ENCODE results near the gene WIPF2.
"Not testable (repeated sequence)": the region's sequence is repeated elsewhere in the genome, so short reads cannot be mapped to it uniquely, and the experiment has no call there.

The WIPF2 gene

DNA sequence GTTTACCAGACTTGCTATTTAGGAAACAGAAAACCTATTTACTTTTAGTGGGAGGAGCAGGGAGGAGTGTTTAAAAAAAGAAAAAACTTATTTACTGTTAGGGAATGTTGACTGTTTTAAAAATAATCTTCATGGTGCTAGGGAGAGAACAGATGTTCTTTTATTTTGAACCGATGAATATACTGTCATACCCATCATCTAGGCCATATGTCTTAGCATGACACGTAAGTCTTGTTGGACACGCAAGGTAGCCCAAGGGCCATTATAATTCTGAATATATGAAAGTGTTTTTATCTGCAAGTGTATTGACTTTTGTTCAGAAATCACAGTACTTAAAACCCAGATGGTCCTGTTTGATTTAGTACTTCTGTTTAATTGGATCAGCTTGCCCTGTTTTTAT, 11.6 kb downstream of the WIPF2 start:
- H3K4me3 ChIP-seq (ENCODE audit: low read length) = no peak overlapping the region
- no peaks in the 10 kb centered on the region for H3K27me3 ChIP-seq (ENCODE audit: insufficient read depth, low read length, poor library complexity)
- no peak overlapping the region for H4K8ac ChIP-seq (ENCODE audit: low read depth, low read length)
- no peak overlapping the region for H2BK5ac ChIP-seq (ENCODE audit: low read length)
- H3K4me2 ChIP-seq (ENCODE audit: low read length) = no peak overlapping the region
- no peak overlapping the region for H4K5ac ChIP-seq (ENCODE audit: low read length)
- no peak overlapping the region for H2BK15ac ChIP-seq (replicated peaks; ENCODE audit: low read depth)
- H3K4me1 ChIP-seq (ENCODE audit: control insufficient read depth, low read depth, low read length) = no peaks in the 10 kb centered on the region
- WGBS (ENCODE audit: extremely low coverage, insufficient coverage, low lambda C conversion rate) = no CpG with 5 or more reads among the region's 3 CpGs
- H3K18ac ChIP-seq (ENCODE audit: low read length) = no peak overlapping the region
- no peak for DNase-seq
- H3K56ac ChIP-seq (ENCODE audit: low read length) = no peak overlapping the region
- no peak overlapping the region for H3K27ac ChIP-seq (ENCODE audit: low read depth, low read length)
- H3K4ac ChIP-seq (ENCODE audit: low read depth, low read length) = no peak overlapping the region
- no peak overlapping the region for H3K9ac ChIP-seq (ENCODE audit: low read length)
- H2AK5ac ChIP-seq (ENCODE audit: low read length) = no peak overlapping the region
- H3K79me2 ChIP-seq (ENCODE audit: control insufficient read depth, insufficient read depth, low read length) = no peaks in the 10 kb centered on the region
- H3K23ac ChIP-seq (ENCODE audit: low read length) = no peak overlapping the region
- H3K36me3 ChIP-seq (ENCODE audit: control insufficient read depth, insufficient read depth, low read length) = no peaks in the 10 kb centered on the region
- peaks cover 3% of the 10 kb centered on the region for H3K79me1 ChIP-seq (ENCODE audit: low read length)
- H2BK120ac ChIP-seq (ENCODE audit: low read depth, low read length) = no peak overlapping the region

DNA sequence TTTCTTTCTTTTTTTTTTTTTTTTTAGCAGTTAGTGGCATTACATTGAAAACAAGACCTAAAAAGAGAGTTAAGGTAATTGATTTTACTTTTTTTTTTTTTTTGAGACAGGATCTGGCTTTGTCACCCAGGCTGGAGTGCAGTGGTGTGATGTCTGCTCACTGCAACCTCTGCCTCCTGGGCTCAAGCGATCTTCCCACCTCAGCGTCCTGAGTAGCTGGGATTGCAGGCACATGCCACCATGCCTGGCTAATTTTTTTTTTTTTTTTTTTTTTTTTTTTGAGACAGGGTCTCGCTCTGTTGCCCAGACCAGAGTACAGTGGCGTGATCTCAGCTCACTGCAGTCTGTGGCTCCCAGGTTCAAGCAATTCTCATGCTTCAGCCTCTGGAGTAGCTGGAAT, 12.8 kb downstream of the WIPF2 start:
- H3K4me1 ChIP-seq (ENCODE audit: control insufficient read depth, low read depth, low read length); H3K27ac ChIP-seq (ENCODE audit: low read depth, low read length); H4K5ac ChIP-seq (ENCODE audit: low read length); H2BK120ac ChIP-seq (ENCODE audit: low read depth, low read length); H4K8ac ChIP-seq (ENCODE audit: low read depth, low read length); H3K4ac ChIP-seq (ENCODE audit: low read depth, low read length); H2BK15ac ChIP-seq (replicated peaks; ENCODE audit: low read depth); H3K23ac ChIP-seq (ENCODE audit: low read length); H3K9ac ChIP-seq (ENCODE audit: low read length); H3K4me3 ChIP-seq (ENCODE audit: low read length); H3K4me2 ChIP-seq (ENCODE audit: low read length); H3K36me3 ChIP-seq (ENCODE audit: control insufficient read depth, insufficient read depth, low read length); H2BK5ac ChIP-seq (ENCODE audit: low read length); H3K27me3 ChIP-seq (ENCODE audit: insufficient read depth, low read length, poor library complexity); DNase-seq; H2AK5ac ChIP-seq (ENCODE audit: low read length); H3K79me1 ChIP-seq (ENCODE audit: low read length); H3K56ac ChIP-seq (ENCODE audit: low read length); H3K79me2 ChIP-seq (ENCODE audit: control insufficient read depth, insufficient read depth, low read length); H3K18ac ChIP-seq (ENCODE audit: low read length): not testable (repeated sequence)
- no CpG with 5 or more reads among the region's 4 CpGs for WGBS (ENCODE audit: extremely low coverage, insufficient coverage, low lambda C conversion rate)

DNA sequence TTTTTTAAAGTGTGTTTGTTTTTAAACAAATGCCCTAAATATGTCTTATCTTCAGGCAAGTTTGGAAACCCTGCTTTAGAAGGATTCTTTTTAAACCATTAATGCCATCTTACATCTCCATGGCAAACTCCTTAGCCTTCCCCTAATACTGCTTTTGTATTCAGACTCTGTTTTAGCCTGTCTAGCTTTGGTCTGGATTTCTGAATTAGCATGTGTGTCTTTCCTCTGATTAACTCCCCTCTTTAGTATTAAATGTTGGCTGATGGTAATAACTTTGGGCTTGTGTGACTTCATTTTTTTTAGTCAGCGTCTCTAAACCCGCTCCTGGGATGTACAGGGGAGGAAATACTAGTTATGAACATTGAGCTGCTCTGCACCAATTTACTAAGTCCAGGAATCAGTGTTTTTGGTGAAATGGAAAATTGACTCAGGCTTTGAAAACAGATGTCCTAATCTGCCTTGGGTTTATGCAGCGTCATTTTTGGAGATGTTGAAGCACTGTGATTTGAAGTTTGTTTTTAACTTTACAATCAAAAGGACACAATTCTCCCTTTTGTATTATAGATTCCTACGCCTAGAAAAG, 22.2 kb downstream of the WIPF2 start:
- no peak overlapping the region for H2AK5ac ChIP-seq (ENCODE audit: low read length)
- H4K5ac ChIP-seq (ENCODE audit: low read length) = no peak overlapping the region
- no peaks in the 10 kb centered on the region for H3K27me3 ChIP-seq (ENCODE audit: insufficient read depth, low read length, poor library complexity)
- H4K8ac ChIP-seq (ENCODE audit: low read depth, low read length) = no peak overlapping the region
- H3K4me1 ChIP-seq (ENCODE audit: control insufficient read depth, low read depth, low read length) = no peaks in the 10 kb centered on the region
- peaks cover 2% of the 10 kb centered on the region for H3K79me2 ChIP-seq (ENCODE audit: control insufficient read depth, insufficient read depth, low read length)
- no peak overlapping the region for H2BK5ac ChIP-seq (ENCODE audit: low read length)
- H3K79me1 ChIP-seq (ENCODE audit: low read length) = peaks cover 4% of the 10 kb centered on the region
- no peak overlapping the region for H3K56ac ChIP-seq (ENCODE audit: low read length)
- no peak overlapping the region for H3K4me3 ChIP-seq (ENCODE audit: low read length)
- no peak for DNase-seq
- no peak overlapping the region for H3K9ac ChIP-seq (ENCODE audit: low read length)
- H3K36me3 ChIP-seq (ENCODE audit: control insufficient read depth, insufficient read depth, low read length) = no peaks in the 10 kb centered on the region
- H3K18ac ChIP-seq (ENCODE audit: low read length) = no peak overlapping the region
- no peak overlapping the region for H3K4me2 ChIP-seq (ENCODE audit: low read length)
- no peak overlapping the region for H2BK120ac ChIP-seq (ENCODE audit: low read depth, low read length)
- no peak overlapping the region for H3K23ac ChIP-seq (ENCODE audit: low read length)
- H3K4ac ChIP-seq (ENCODE audit: low read depth, low read length) = no peak overlapping the region
- WGBS (ENCODE audit: extremely low coverage, insufficient coverage, low lambda C conversion rate) = no CpG with 5 or more reads among the region's 4 CpGs
- H3K27ac ChIP-seq (ENCODE audit: low read depth, low read length) = no peak overlapping the region
- no peak overlapping the region for H2BK15ac ChIP-seq (replicated peaks; ENCODE audit: low read depth)

DNA sequence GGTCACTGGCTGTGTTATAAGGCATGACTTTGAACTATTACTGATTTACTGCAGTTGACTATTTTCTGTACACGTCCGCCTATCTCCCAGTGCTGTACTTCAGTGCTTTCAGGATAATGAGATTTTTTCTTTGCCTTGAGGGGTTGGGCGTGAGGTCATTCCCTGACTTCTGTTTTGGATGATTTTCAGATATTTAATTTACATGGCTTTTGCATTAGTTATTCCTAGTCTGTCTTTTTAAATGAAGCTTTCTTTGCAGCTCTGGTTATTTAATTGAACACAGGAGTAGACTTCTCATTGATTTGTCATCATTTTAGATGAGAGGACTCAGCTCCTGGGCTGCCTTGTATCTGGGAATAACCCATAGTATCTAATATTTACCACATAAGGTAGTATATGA, 23.7 kb downstream of the WIPF2 start:
- Histone ChIP-seq H3K56ac (ENCODE audit: low read length) (no peak overlapping the region), H3K4me3 (ENCODE audit: low read length) (no peak overlapping the region), H3K36me3 (ENCODE audit: control insufficient read depth, insufficient read depth, low read length) (no peaks in the 10 kb centered on the region), H3K79me1 (ENCODE audit: low read length) (peaks cover 4% of the 10 kb centered on the region), H3K27ac (ENCODE audit: low read depth, low read length) (no peak overlapping the region), H3K4me2 (ENCODE audit: low read length) (no peak overlapping the region), H3K79me2 (ENCODE audit: control insufficient read depth, insufficient read depth, low read length) (peaks cover 2% of the 10 kb centered on the region), H3K27me3 (ENCODE audit: insufficient read depth, low read length, poor library complexity) (no peaks in the 10 kb centered on the region), H2AK5ac (ENCODE audit: low read length) (no peak overlapping the region), H3K4me1 (ENCODE audit: control insufficient read depth, low read depth, low read length) (no peaks in the 10 kb centered on the region), H4K8ac (ENCODE audit: low read depth, low read length) (no peak overlapping the region), H4K5ac (ENCODE audit: low read length) (no peak overlapping the region), H3K4ac (ENCODE audit: low read depth, low read length) (no peak overlapping the region), H2BK15ac (replicated peaks; ENCODE audit: low read depth) (no peak overlapping the region), H2BK120ac (ENCODE audit: low read depth, low read length) (no peak overlapping the region), H3K23ac (ENCODE audit: low read length) (no peak overlapping the region), H2BK5ac (ENCODE audit: low read length) (no peak overlapping the region), H3K18ac (ENCODE audit: low read length) (no peak overlapping the region), H3K9ac (ENCODE audit: low read length) (no peak overlapping the region)
- DNase-seq = no peak
- WGBS (ENCODE audit: extremely low coverage, insufficient coverage, low lambda C conversion rate) = no CpG with 5 or more reads among the region's 3 CpGs

DNA sequence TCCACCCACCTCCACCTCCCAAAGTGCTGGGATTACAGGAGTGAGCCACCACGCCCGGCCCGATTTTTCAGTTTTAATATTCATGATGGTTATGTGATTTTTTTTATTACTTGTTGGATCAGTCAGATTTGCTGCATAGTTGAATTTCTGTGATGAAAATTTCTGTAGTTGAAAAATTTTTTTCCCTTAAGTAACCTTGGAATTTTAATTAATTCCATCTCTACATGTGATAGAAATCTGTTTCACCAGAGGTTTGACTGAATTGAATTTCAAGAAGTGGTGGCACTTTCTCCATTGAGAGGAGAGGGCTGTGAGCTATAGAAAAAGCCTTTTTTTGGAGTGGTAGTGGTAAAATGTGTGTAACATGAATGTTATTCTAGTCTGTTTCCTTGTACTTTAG, 24.7 kb downstream of the WIPF2 start:
- Histone ChIP-seq H4K5ac (ENCODE audit: low read length) (no peak overlapping the region), H3K9ac (ENCODE audit: low read length) (no peak overlapping the region), H3K18ac (ENCODE audit: low read length) (no peak overlapping the region), H3K27me3 (ENCODE audit: insufficient read depth, low read length, poor library complexity) (no peaks in the 10 kb centered on the region), H2BK15ac (replicated peaks; ENCODE audit: low read depth) (no peak overlapping the region), H3K4ac (ENCODE audit: low read depth, low read length) (no peak overlapping the region), H3K4me2 (ENCODE audit: low read length) (no peak overlapping the region), H3K4me3 (ENCODE audit: low read length) (no peak overlapping the region), H3K23ac (ENCODE audit: low read length) (no peak overlapping the region), H4K8ac (ENCODE audit: low read depth, low read length) (no peak overlapping the region), H3K56ac (ENCODE audit: low read length) (no peak overlapping the region), H3K36me3 (ENCODE audit: control insufficient read depth, insufficient read depth, low read length) (no peaks in the 10 kb centered on the region), H2BK120ac (ENCODE audit: low read depth, low read length) (no peak overlapping the region), H3K27ac (ENCODE audit: low read depth, low read length) (no peak overlapping the region), H3K79me2 (ENCODE audit: control insufficient read depth, insufficient read depth, low read length) (peaks cover 2% of the 10 kb centered on the region), H3K79me1 (ENCODE audit: low read length) (peaks cover 4% of the 10 kb centered on the region), H2AK5ac (ENCODE audit: low read length) (no peak overlapping the region), H3K4me1 (ENCODE audit: control insufficient read depth, low read depth, low read length) (no peaks in the 10 kb centered on the region), H2BK5ac (ENCODE audit: low read length) (no peak overlapping the region)
- DNase-seq = no peak
- WGBS (ENCODE audit: extremely low coverage, insufficient coverage, low lambda C conversion rate) = no CpG with 5 or more reads among the region's 3 CpGs

DNA sequence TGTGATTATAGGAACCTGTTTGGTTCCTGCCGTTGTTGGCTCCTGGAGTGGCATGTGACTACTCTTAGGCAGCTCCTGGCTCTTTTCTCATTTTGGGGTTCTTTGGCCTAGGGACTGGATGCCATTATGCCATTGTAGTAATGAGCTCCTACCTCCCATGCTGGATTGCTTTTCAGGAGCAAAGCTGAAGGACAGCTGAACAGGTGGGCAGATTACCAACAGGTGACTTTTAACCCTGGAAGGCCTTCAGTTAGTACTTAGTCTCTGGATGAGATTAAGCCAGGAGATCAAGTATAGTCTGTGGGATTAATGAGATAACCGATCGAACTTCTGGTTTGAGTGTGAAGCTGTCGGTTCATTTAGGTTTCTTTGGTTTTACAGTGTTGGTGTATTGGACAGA, 25.2 kb downstream of the WIPF2 start:
- no peak overlapping the region for H2BK5ac ChIP-seq (ENCODE audit: low read length)
- no peaks in the 10 kb centered on the region for H3K4me1 ChIP-seq (ENCODE audit: control insufficient read depth, low read depth, low read length)
- WGBS (ENCODE audit: extremely low coverage, insufficient coverage, low lambda C conversion rate) = no CpG with 5 or more reads among the region's 4 CpGs
- no peak overlapping the region for H4K8ac ChIP-seq (ENCODE audit: low read depth, low read length)
- no peak overlapping the region for H3K4ac ChIP-seq (ENCODE audit: low read depth, low read length)
- peaks cover 2% of the 10 kb centered on the region for H3K79me2 ChIP-seq (ENCODE audit: control insufficient read depth, insufficient read depth, low read length)
- H3K27ac ChIP-seq (ENCODE audit: low read depth, low read length) = no peak overlapping the region
- H2AK5ac ChIP-seq (ENCODE audit: low read length) = no peak overlapping the region
- no peak overlapping the region for H2BK15ac ChIP-seq (replicated peaks; ENCODE audit: low read depth)
- H3K18ac ChIP-seq (ENCODE audit: low read length) = no peak overlapping the region
- H3K4me2 ChIP-seq (ENCODE audit: low read length) = no peak overlapping the region
- H3K36me3 ChIP-seq (ENCODE audit: control insufficient read depth, insufficient read depth, low read length) = no peaks in the 10 kb centered on the region
- no peak overlapping the region for H3K9ac ChIP-seq (ENCODE audit: low read length)
- peaks cover 4% of the 10 kb centered on the region for H3K79me1 ChIP-seq (ENCODE audit: low read length)
- no peaks in the 10 kb centered on the region for H3K27me3 ChIP-seq (ENCODE audit: insufficient read depth, low read length, poor library complexity)
- DNase-seq = no peak
- H2BK120ac ChIP-seq (ENCODE audit: low read depth, low read length) = no peak overlapping the region
- H3K4me3 ChIP-seq (ENCODE audit: low read length) = no peak overlapping the region
- H4K5ac ChIP-seq (ENCODE audit: low read length) = no peak overlapping the region
- no peak overlapping the region for H3K56ac ChIP-seq (ENCODE audit: low read length)
- no peak overlapping the region for H3K23ac ChIP-seq (ENCODE audit: low read length)

All from mesendoderm (in vitro differentiated cells).